Cardiac fibroblast (primary cell): ENCODE measurements around the gene BUD31.

ENCODE experiments used
- DNase-seq, 2 donors: peaks; one replicate each; pipeline versions ENCODE4 v3.0.0 to v3.0.0-alpha.2; 2010; ENCODE audit warnings: low read depth in 2 of 2
- H3K4me3 ChIP-seq, 2 donors: replicated peaks in 1 of 2; 1 replicate in 1 of 2; 2 replicates in 1 of 2; pipeline ENCODE4 v1.5.1; 2011; ENCODE audit warnings: low read depth in 2 of 2, low read length in 2 of 2, mild to moderate bottlenecking in 2 of 2, moderate library complexity in 1 of 2
- TF ChIP-seq, protein P1 (sequence below): IDR thresholded peaks from one replicate; pipeline ENCODE4 v1.5.1; 2011; ENCODE audit warnings: low read depth, mild to moderate bottlenecking, low read length, inconsistent platforms

The BUD31 gene

DNA sequence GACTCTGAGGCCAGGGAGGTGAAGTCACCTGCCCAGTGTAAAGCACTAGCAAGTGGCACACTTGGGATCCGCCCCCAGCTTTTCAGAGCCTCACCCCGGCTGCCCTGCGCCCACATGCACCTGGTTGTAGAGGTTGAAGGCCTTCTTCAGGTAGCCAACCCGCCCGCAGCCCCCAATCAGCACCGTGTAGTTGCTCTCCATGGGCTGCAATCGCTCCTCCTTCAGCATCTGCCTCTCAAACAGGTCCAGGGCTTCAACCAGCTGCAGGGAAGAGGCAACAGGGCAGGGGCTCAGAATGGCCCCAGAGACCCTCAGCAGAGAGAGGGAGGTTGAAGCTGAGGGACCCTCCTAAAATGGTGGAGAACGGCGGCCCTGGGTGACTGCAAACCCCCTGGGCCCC is 24.4 kb downstream of the BUD31 start:
- TF ChIP-seq, protein P1, sequence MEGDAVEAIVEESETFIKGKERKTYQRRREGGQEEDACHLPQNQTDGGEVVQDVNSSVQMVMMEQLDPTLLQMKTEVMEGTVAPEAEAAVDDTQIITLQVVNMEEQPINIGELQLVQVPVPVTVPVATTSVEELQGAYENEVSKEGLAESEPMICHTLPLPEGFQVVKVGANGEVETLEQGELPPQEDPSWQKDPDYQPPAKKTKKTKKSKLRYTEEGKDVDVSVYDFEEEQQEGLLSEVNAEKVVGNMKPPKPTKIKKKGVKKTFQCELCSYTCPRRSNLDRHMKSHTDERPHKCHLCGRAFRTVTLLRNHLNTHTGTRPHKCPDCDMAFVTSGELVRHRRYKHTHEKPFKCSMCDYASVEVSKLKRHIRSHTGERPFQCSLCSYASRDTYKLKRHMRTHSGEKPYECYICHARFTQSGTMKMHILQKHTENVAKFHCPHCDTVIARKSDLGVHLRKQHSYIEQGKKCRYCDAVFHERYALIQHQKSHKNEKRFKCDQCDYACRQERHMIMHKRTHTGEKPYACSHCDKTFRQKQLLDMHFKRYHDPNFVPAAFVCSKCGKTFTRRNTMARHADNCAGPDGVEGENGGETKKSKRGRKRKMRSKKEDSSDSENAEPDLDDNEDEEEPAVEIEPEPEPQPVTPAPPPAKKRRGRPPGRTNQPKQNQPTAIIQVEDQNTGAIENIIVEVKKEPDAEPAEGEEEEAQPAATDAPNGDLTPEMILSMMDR, result no peak
- DNase-seq, result no peak

DNA sequence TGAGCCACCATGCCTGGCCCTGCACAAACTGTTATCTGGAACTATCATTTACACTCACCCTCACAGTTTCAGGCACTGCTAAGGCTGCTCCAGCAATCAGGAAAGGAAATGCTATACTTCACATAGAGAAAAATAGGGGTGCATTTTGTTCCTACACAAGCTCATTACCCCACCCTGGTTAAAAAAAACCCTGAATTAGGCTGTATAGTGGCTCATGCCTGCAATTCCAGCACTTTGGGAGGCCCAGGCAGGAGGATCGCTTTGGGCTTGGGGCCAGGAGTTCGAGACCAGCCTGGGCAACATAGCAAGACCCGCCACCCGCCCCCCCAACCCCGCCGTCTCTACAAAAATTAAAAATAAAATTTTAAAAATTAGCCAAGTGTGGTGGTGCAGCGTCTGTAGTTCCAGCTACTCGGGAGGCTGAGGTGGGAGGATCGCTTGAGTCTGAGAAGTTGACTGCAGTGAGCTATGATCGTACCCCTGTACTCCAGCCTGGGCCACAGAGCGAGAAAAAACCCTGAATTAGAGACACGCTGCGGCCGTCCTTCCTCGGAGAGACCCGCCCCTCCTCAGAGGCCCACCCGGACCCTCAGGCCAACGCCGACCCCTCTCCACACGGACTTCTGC is 29.3 kb downstream of the BUD31 start:
- H3K4me3 ChIP-seq, result peak overlapping the region; percentile 97 to 99
- DNase-seq, result no peak
- TF ChIP-seq, protein P1, result no peak

More for the DNA sequence above, 24.4 kb downstream of the BUD31 start:
- H3K4me3 ChIP-seq, result no peak overlapping the region

DNA sequence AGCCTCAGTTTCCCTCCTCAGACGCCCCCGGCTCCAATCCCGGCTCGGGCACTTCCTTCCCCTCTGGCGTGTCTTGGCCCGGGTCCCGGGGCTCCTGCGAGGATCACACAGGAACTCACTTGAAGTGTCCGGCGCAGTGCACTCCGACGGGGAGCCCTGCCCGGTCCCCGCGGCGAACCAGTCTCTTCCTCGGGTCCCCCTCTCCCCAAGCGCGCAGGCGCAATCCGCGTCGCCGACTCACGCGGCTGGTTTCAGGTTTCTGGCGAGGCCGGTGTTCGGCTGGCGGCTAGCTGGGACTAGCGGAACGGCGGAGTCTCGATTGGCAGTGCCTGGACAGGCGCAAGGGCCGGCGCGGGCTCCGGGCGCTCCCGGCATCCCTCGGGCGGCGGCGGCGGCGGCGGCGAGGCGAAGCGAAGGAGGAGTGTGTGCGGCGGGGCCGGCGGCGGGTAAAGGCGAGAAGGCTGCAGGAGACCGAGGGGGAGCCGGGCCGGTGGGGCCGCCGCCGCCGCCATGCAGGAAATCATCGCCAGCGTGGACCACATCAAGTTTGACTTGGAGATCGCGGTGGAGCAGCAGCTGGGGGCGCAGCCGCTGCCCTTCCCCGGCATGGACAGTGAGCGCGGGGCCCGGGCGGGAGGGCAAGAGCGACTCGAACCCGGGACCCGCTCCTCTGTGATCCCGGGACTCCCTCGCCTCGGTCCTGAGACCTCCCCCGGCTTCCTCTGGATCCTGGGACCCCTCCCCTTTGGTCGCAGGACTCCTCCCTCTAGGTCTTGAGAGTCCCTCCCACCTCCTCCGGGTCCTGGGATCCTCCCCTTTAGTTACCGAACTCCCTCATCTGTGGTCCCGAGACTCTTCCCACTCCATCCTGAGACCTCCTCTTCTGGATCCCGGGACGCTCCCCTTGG is 30.1 kb downstream of the BUD31 start, which contains the start of the genes CPSF4 and PTCD1:
TSS of gene CPSF4 (plus strand) at position 371 of the 908 bp plus-strand sequence. CDS start at position 511, 140 bp downstream.
TSS of gene PTCD1 (minus strand) at position 226 of the 908 bp plus-strand sequence. CDS start 3,556 bp downstream, outside the sequence.
- H3K4me3 ChIP-seq, result peak within 1 kb of the TSS; percentile 97 to 99
- DNase-seq, result peak; percentile 95 to 96
- TF ChIP-seq, protein P1, result no peak

DNA sequence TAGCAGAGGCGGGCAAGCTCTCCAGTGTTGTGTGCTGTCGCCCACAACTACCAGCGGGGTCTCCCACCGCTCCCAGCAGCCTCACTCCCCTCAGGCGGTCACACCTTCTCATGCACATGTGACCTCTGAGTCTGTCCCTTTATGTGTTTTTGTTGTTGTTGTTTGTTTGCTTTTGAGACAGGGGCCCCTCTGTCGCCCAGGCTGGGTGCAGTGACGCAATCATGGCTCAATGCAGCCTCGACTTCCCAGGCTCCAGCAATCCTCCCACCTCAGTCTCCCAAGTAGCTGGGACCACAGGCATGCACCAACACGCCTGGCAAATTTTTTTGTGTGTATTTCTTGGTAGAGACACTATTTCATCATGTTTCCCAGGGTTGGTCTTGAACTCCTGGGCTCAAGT is 31.4 kb downstream of the BUD31 start:
- TF ChIP-seq, protein P1, result no peak
- peak in 1 of 2 donors; percentile 24 for DNase-seq
- H3K4me3 ChIP-seq, result peak overlapping the region; percentile 97 to 99

DNA sequence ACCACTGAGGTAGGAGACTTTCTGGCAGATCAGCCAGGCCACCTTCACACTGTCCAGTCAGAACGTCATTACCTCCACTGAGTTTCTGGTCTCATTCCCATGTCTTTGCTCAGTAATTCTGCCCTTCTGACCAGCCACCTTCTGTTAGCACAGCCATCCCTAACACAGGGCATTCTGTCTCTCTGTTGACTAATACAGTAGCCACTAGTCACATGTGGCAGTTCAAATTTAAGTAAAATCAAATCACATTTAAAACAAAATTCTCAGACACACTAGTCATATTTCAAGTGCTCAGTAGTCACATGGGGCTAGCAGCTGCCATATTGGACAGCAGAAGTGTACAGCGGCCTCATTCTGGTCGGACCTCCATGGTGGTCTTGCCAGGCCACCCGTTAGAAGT is 37.3 kb downstream of the BUD31 start:
- TF ChIP-seq, protein P1, result no peak

DNA sequence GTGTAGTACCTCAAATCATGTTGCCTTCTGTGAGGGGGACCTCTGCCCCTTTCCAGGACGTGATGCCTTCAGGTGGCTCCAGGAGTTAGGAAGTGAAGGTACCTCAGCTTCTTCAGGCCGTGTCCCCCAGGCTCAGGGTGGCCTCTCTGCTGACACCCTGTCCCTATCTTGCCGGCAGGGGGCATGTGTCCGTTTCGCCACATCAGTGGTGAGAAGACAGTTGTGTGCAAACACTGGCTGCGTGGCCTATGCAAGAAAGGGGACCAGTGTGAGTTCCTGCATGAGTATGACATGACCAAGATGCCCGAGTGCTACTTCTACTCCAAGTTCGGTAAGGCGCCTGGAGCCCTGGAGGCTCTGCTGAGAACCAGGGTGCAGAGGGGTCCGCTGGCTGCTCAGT is 39.2 kb downstream of the BUD31 start:
- DNase-seq, result no peak
- no peak overlapping the region for H3K4me3 ChIP-seq
- TF ChIP-seq, protein P1, result no peak

More for the DNA sequence above, 37.3 kb downstream of the BUD31 start:
- DNase-seq, result no peak
- no peak overlapping the region for H3K4me3 ChIP-seq
